ENCODE results near the gene SPAG16. TPM values are rescaled to one million over a fixed set of nuclear protein-coding genes. Genes with fewer than 3 reads are reported as not detected.

Gene SPAG16
- total RNA-seq, 1 experiment from 2014 or later, result 0.30 TPM

- no peak for DNase-seq (ENCODE audit: low read depth, low spot score)
- no peaks in the 10 kb centered on the region for H3K9me3 ChIP-seq (ENCODE audit: control insufficient read depth in 1 of 2, insufficient read depth in 1 of 2, low read depth in 1 of 2, low read length in 2 of 2)
- no peaks in the 10 kb centered on the region for H3K79me2 ChIP-seq (ENCODE audit: insufficient read depth, low read length)
- BruUV-seq (replicated peaks), result no TSS peak
- H3K4me1 ChIP-seq (ENCODE audit: control insufficient read depth in 1 of 2, insufficient read depth in 2 of 2, low read length in 2 of 2), result no peaks in the 10 kb centered on the region; a peak in 1 of 4 replicates
- H3K36me3 ChIP-seq (ENCODE audit: control insufficient read depth in 1 of 2, insufficient read depth in 2 of 2, low read length in 2 of 2), result no peaks in the 10 kb centered on the region
- no peak overlapping the region for H2AFZ ChIP-seq (ENCODE audit: low read depth, low read length, poor library complexity, severe bottlenecking)
- H4K20me1 ChIP-seq (ENCODE audit: insufficient read depth), result no peaks in the 10 kb centered on the region
- no peak for ATAC-seq
- H3K4me3 ChIP-seq (replicated peaks in 1 of 2; ENCODE audit: low read depth in 1 of 2, low read length in 2 of 2), result no peak overlapping the region
- H3K4me2 ChIP-seq (ENCODE audit: low read length), result no peak overlapping the region
- H3K27ac ChIP-seq (ENCODE audit: low read depth, low read length), result no peak overlapping the region
- no peaks in the 10 kb centered on the region for H3K27me3 ChIP-seq (ENCODE audit: insufficient read depth, low read length)
- intact Hi-C loops (cut with micrococcal nuclease), result no loop called here
- RAD21 ChIA-PET (ENCODE audit: low non-redundant PET in 1 of 2, low total read pairs in 2 of 2, uncharacterized antibody in 2 of 2, unreplicated experiment in 2 of 2), result no interaction called here
- CTCF ChIA-PET, result no interaction called here
- POLR2A ChIA-PET, result no interaction called here
- no peaks in the 10 kb centered on the region for H3K9me2 ChIP-seq (ENCODE audit: insufficient read depth)
- TF ChIP-seq, protein P1, sequence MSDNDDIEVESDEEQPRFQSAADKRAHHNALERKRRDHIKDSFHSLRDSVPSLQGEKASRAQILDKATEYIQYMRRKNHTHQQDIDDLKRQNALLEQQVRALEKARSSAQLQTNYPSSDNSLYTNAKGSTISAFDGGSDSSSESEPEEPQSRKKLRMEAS (IDR thresholded peaks at IDR 0.05), result no peak
- TF ChIP-seq RAD21 (IDR thresholded peaks at IDR 0.05; ENCODE audit: low read depth) (no peak), REST (IDR thresholded peaks at IDR 0.05; ENCODE audit: low read depth) (no peak), ZNF274 (IDR thresholded peaks at IDR 0.05; ENCODE audit: low read depth, low read length) (no peak), EGR1 (IDR thresholded peaks at IDR 0.05; ENCODE audit: low read depth) (no peak), CBX3 (IDR thresholded peaks at IDR 0.05; ENCODE audit: low read depth) (no peak), CEBPB (IDR thresholded peaks at IDR 0.05; ENCODE audit: low read depth) (no peak), ZFX (IDR thresholded peaks at IDR 0.05) (no peak), YY1 (IDR thresholded peaks at IDR 0.05; ENCODE audit: extremely low read depth, insufficient replicate concordance, low read depth, low read length) (no peak), EZH2 (IDR thresholded peaks at IDR 0.05) (no peak), CTCF (IDR thresholded peaks at IDR 0.05 in 2 of 3, conservative IDR thresholded peaks at IDR 0.05 in 1 of 3; ENCODE audit: borderline replicate concordance in 1 of 3, insufficient read depth in 1 of 3, low read depth in 2 of 3, low read length in 2 of 3) (no peak), ELF1 (IDR thresholded peaks at IDR 0.05; ENCODE audit: borderline replicate concordance, low read depth) (no peak), SP1 (IDR thresholded peaks at IDR 0.05; ENCODE audit: low read depth) (no peak), SIN3A (IDR thresholded peaks at IDR 0.05; ENCODE audit: low read depth) (no peak), FOSL1 (IDR thresholded peaks at IDR 0.05; ENCODE audit: low read depth) (no peak), POLR2A (IDR thresholded peaks at IDR 0.05; ENCODE audit: borderline replicate concordance, extremely low read depth, insufficient read depth, insufficient read length) (no peak), TCF7L2 (IDR thresholded peaks at IDR 0.05; ENCODE audit: borderline replicate concordance, extremely low read depth, insufficient read depth, insufficient read length) (no peak)
- TF ChIP-seq, protein P2, sequence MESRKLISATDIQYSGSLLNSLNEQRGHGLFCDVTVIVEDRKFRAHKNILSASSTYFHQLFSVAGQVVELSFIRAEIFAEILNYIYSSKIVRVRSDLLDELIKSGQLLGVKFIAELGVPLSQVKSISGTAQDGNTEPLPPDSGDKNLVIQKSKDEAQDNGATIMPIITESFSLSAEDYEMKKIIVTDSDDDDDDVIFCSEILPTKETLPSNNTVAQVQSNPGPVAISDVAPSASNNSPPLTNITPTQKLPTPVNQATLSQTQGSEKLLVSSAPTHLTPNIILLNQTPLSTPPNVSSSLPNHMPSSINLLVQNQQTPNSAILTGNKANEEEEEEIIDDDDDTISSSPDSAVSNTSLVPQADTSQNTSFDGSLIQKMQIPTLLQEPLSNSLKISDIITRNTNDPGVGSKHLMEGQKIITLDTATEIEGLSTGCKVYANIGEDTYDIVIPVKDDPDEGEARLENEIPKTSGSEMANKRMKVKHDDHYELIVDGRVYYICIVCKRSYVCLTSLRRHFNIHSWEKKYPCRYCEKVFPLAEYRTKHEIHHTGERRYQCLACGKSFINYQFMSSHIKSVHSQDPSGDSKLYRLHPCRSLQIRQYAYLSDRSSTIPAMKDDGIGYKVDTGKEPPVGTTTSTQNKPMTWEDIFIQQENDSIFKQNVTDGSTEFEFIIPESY (IDR thresholded peaks at IDR 0.05; ENCODE audit: extremely low read depth, insufficient replicate concordance, low read length), result no peak
- no peak overlapping the region for H3K9ac ChIP-seq (ENCODE audit: low read length)
Measured at GRCh38 chr2:214377286-214377624, 1093.0 kb downstream of the SPAG16 start.
